HCT116 (cell line): ENCODE results near the gene RNF41.

Source experiments
- CEBPB ChIP-seq: IDR thresholded peaks from 2 replicates; pipeline ENCODE4 v1.6.1; 2012; ENCODE audit warnings: low read depth
- EZH2phosphoT487 ChIP-seq: fragments of 200-600 bp; IDR thresholded peaks from 2 replicates; pipeline ENCODE4 v1.6.1; 2018; ENCODE audit warnings: antibody characterized with exemption, borderline replicate concordance
- FOSL1 ChIP-seq: IDR thresholded peaks from 2 replicates; pipeline ENCODE4 v1.6.1; 2012; ENCODE audit warnings: low read depth
- JUND ChIP-seq: IDR thresholded peaks from 2 replicates; pipeline ENCODE4 v1.6.1; 2012
- POLR2A ChIP-seq: IDR thresholded peaks from 2 replicates; pipeline ENCODE4 v1.7.0; 2011; ENCODE audit warnings: borderline replicate concordance; ENCODE audit not compliant: insufficient read depth, insufficient read length; ENCODE audit errors: extremely low read depth
- POLR2AphosphoS5 ChIP-seq: IDR thresholded peaks from 2 replicates; pipeline ENCODE4 v1.6.1; 2011; ENCODE audit warnings: mild to moderate bottlenecking, low read depth, low read length, moderate library complexity
- RAD21 ChIP-seq: IDR thresholded peaks from 2 replicates; pipeline ENCODE4 v1.6.1; 2012; ENCODE audit warnings: low read depth, mild to moderate bottlenecking
- TCF7L2 ChIP-seq: IDR thresholded peaks from 2 replicates; pipeline ENCODE4 v1.7.0; 2011; ENCODE audit warnings: borderline replicate concordance, inconsistent platforms; ENCODE audit not compliant: insufficient read depth, insufficient read length; ENCODE audit errors: extremely low read depth
- YY1 ChIP-seq: IDR thresholded peaks from 2 replicates; pipeline ENCODE4 v1.6.1; 2011; ENCODE audit warnings: low read length, low read depth, moderate library complexity, mild to moderate bottlenecking; ENCODE audit not compliant: insufficient replicate concordance; ENCODE audit errors: extremely low read depth
- ZFX ChIP-seq: fragments of 450-650 bp; IDR thresholded peaks from 2 replicates; pipeline ENCODE4 v1.6.1; 2017
- ZNF274 ChIP-seq: fragments of 200-500 bp; sonication (Bioruptor generic); IDR thresholded peaks from 2 replicates; pipeline ENCODE4 v1.6.1; 2014; ENCODE audit warnings: mild to moderate bottlenecking, low read depth, low read length, inconsistent platforms
- TF ChIP-seq, protein P1 (sequence below), 3 experiments: fragments of 200-600 bp in 1 of 3; sonication (generic) in 1 of 3; IDR thresholded peaks in 2 of 3; conservative IDR thresholded peaks in 1 of 3; 2 replicates each; pipeline ENCODE4 v1.5.1; 2012 to 2017; ENCODE audit warnings: low read depth in 2 of 3, low read length in 2 of 3, antibody characterized with exemption in 1 of 3, borderline replicate concordance in 1 of 3, control low read depth in 1 of 3, mild to moderate bottlenecking in 1 of 3, mixed read lengths in 1 of 3, mixed run types in 1 of 3, moderate library complexity in 1 of 3; ENCODE audit not compliant: insufficient read depth in 1 of 3
- TF ChIP-seq, protein P2 (sequence below): IDR thresholded peaks from 2 replicates; pipeline ENCODE4 v1.6.1; 2012; ENCODE audit warnings: low read depth
- TF ChIP-seq, protein P3 (sequence below): IDR thresholded peaks from 2 replicates; pipeline ENCODE4 v1.6.1; 2011; ENCODE audit warnings: mild to moderate bottlenecking, low read length, moderate library complexity; ENCODE audit not compliant: insufficient replicate concordance; ENCODE audit errors: extremely low read depth

DNA sequence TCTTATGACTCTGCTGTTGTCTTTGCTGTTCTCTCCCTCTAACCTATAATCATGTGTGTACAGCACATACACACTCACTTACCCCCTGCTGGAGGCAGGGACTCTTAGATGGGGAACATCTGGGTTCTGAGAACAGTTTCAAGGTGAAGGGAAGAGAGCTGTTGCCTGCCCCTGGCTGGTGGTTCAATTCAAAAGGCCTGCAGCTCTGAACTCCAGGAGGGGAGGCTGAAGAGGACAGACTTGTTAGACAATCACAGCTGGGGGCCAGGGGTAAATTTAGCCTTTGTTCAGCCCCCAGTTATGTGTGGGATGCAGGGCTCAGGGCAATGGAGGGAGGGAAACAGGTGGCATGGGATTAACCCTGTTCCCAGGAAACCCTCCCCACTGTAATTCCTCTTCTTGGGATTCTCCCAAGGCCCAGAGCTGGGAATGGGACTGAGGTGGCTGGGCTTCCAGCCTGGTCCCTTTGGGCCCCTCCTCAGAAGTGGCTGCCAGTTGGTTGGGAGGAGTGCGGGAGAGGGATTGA, 67.4 kb downstream of the RNF41 start:
- TF ChIP-seq, protein P1, sequence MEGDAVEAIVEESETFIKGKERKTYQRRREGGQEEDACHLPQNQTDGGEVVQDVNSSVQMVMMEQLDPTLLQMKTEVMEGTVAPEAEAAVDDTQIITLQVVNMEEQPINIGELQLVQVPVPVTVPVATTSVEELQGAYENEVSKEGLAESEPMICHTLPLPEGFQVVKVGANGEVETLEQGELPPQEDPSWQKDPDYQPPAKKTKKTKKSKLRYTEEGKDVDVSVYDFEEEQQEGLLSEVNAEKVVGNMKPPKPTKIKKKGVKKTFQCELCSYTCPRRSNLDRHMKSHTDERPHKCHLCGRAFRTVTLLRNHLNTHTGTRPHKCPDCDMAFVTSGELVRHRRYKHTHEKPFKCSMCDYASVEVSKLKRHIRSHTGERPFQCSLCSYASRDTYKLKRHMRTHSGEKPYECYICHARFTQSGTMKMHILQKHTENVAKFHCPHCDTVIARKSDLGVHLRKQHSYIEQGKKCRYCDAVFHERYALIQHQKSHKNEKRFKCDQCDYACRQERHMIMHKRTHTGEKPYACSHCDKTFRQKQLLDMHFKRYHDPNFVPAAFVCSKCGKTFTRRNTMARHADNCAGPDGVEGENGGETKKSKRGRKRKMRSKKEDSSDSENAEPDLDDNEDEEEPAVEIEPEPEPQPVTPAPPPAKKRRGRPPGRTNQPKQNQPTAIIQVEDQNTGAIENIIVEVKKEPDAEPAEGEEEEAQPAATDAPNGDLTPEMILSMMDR (IDR thresholded peaks at IDR 0.05 in 2 of 3, conservative IDR thresholded peaks at IDR 0.05 in 1 of 3; ENCODE audit: borderline replicate concordance in 1 of 3, insufficient read depth in 1 of 3, low read depth in 2 of 3, low read length in 2 of 3), result no peak
- TF ChIP-seq JUND (no peak), POLR2A (no peak), EZH2phosphoT487 (no peak), YY1 (no peak), CEBPB (no peak), TCF7L2 (no peak), FOSL1 (no peak), ZFX (no peak), ZNF274 (no peak), POLR2AphosphoS5 (no peak), RAD21 (no peak)
- TF ChIP-seq, protein P2, sequence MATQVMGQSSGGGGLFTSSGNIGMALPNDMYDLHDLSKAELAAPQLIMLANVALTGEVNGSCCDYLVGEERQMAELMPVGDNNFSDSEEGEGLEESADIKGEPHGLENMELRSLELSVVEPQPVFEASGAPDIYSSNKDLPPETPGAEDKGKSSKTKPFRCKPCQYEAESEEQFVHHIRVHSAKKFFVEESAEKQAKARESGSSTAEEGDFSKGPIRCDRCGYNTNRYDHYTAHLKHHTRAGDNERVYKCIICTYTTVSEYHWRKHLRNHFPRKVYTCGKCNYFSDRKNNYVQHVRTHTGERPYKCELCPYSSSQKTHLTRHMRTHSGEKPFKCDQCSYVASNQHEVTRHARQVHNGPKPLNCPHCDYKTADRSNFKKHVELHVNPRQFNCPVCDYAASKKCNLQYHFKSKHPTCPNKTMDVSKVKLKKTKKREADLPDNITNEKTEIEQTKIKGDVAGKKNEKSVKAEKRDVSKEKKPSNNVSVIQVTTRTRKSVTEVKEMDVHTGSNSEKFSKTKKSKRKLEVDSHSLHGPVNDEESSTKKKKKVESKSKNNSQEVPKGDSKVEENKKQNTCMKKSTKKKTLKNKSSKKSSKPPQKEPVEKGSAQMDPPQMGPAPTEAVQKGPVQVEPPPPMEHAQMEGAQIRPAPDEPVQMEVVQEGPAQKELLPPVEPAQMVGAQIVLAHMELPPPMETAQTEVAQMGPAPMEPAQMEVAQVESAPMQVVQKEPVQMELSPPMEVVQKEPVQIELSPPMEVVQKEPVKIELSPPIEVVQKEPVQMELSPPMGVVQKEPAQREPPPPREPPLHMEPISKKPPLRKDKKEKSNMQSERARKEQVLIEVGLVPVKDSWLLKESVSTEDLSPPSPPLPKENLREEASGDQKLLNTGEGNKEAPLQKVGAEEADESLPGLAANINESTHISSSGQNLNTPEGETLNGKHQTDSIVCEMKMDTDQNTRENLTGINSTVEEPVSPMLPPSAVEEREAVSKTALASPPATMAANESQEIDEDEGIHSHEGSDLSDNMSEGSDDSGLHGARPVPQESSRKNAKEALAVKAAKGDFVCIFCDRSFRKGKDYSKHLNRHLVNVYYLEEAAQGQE, result no peak
- TF ChIP-seq, protein P3, sequence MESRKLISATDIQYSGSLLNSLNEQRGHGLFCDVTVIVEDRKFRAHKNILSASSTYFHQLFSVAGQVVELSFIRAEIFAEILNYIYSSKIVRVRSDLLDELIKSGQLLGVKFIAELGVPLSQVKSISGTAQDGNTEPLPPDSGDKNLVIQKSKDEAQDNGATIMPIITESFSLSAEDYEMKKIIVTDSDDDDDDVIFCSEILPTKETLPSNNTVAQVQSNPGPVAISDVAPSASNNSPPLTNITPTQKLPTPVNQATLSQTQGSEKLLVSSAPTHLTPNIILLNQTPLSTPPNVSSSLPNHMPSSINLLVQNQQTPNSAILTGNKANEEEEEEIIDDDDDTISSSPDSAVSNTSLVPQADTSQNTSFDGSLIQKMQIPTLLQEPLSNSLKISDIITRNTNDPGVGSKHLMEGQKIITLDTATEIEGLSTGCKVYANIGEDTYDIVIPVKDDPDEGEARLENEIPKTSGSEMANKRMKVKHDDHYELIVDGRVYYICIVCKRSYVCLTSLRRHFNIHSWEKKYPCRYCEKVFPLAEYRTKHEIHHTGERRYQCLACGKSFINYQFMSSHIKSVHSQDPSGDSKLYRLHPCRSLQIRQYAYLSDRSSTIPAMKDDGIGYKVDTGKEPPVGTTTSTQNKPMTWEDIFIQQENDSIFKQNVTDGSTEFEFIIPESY, result no peak
